Uterus (tissue), 2 donors: ENCODE results near the gene ATP1A1.

Experiments used
- CTCF ChIP-seq, 4 experiments: fragments of 200-600 bp in 2 of 4; fragments of 450-650 bp in 2 of 4; sonication (generic) in 2 of 4; IDR thresholded peaks; one replicate each; pipeline ENCODE4 v1.5.1; 2016 to 2019; ENCODE audit warnings: antibody characterized with exemption in 4 of 4, mild to moderate bottlenecking in 2 of 4, moderate library complexity in 1 of 4
- POLR2A ChIP-seq, 2 donors: fragments of 450-650 bp; IDR thresholded peaks; one replicate each; pipeline ENCODE4 v1.6.1; 2016; ENCODE audit warnings: antibody characterized with exemption in 2 of 2, mild to moderate bottlenecking in 1 of 2, moderate library complexity in 1 of 2

GRCh38 chr1:116453906-116454305 is 80.9 kb downstream of the ATP1A1 start:
- TF ChIP-seq CTCF (IDR thresholded peaks at IDR 0.05) (no peak), POLR2A (IDR thresholded peaks at IDR 0.05) (no peak)
